Mesenchymal stem cell (in vitro differentiated cells and primary cell): ENCODE results near the gene SNTG2.

Source experiments
- DNase-seq: peaks from one replicate; pipeline ENCODE4 v3.0.0-alpha.2; 2013
- H2AFZ ChIP-seq: one replicate; pipeline ENCODE4 v1.6.1; 2013; ENCODE audit warnings: low read depth, mild to moderate bottlenecking, control low read depth, inconsistent platforms, low read length, moderate library complexity
- H2AK5ac ChIP-seq: 2 replicates; pipeline ENCODE4 v1.6.1; 2013; ENCODE audit warnings: low read length, moderate library complexity, mild to moderate bottlenecking, inconsistent platforms; ENCODE audit not compliant: severe bottlenecking
- H2BK120ac ChIP-seq: one replicate; pipeline ENCODE4 v1.6.1; 2013; ENCODE audit warnings: low read depth, mild to moderate bottlenecking, inconsistent platforms, low read length, moderate library complexity
- H2BK12ac ChIP-seq, 2 experiments: one replicate each; pipeline ENCODE4 v1.6.1; 2013; ENCODE audit warnings: inconsistent platforms in 2 of 2, low read length in 2 of 2, mild to moderate bottlenecking in 2 of 2, moderate library complexity in 2 of 2, control low read depth in 1 of 2
- H2BK15ac ChIP-seq: one replicate; pipeline ENCODE4 v1.6.1; 2013; ENCODE audit warnings: mild to moderate bottlenecking, low read depth, inconsistent platforms; ENCODE audit not compliant: poor library complexity, severe bottlenecking
- H2BK5ac ChIP-seq: 2 replicates; pipeline ENCODE4 v1.6.1; 2013; ENCODE audit warnings: low read depth, mild to moderate bottlenecking, low read length, control low read depth, inconsistent platforms; ENCODE audit not compliant: poor library complexity, severe bottlenecking
- H3K14ac ChIP-seq, 2 experiments: one replicate each; pipeline ENCODE4 v1.6.1; 2013; ENCODE audit warnings: inconsistent platforms in 2 of 2, low read length in 2 of 2, control low read depth in 1 of 2, mild to moderate bottlenecking in 1 of 2, moderate library complexity in 1 of 2
- H3K18ac ChIP-seq, 2 experiments: one replicate each; pipeline ENCODE4 v1.6.1; 2013; ENCODE audit warnings: inconsistent platforms in 2 of 2, low read length in 2 of 2, control low read depth in 1 of 2, low read depth in 1 of 2, mild to moderate bottlenecking in 1 of 2
- H3K23ac ChIP-seq, 2 experiments: one replicate each; pipeline ENCODE4 v1.6.1; 2013; ENCODE audit warnings: inconsistent platforms in 2 of 2, low read length in 2 of 2, mild to moderate bottlenecking in 2 of 2, moderate library complexity in 2 of 2, control low read depth in 1 of 2
- H3K27ac ChIP-seq: 2 replicates; pipeline ENCODE4 v1.5.1; 2013; ENCODE audit warnings: mild to moderate bottlenecking, moderate library complexity, low read length, control low read depth, inconsistent platforms; ENCODE audit not compliant: poor library complexity, severe bottlenecking
- H3K27me3 ChIP-seq, 2 experiments: 2 replicates each; pipeline versions ENCODE4 v1.6.1 to v1.7.0; 2013; ENCODE audit warnings: low read length in 2 of 2, mild to moderate bottlenecking in 2 of 2, moderate library complexity in 2 of 2, control low read depth in 1 of 2, inconsistent platforms in 1 of 2; ENCODE audit not compliant: control insufficient read depth in 1 of 2, insufficient read depth in 1 of 2
- H3K36me3 ChIP-seq, 2 experiments: 2 replicates each; pipeline versions ENCODE4 v1.6.1 to v1.7.0; 2013; ENCODE audit warnings: low read length in 2 of 2, control low read depth in 1 of 2, inconsistent platforms in 1 of 2, low read depth in 1 of 2, mild to moderate bottlenecking in 1 of 2; ENCODE audit not compliant: insufficient read depth in 2 of 2, control insufficient read depth in 1 of 2
- H3K4ac ChIP-seq, 2 experiments: one replicate each; pipeline ENCODE4 v1.6.1; 2013; ENCODE audit warnings: inconsistent platforms in 2 of 2, low read length in 2 of 2, mild to moderate bottlenecking in 2 of 2, moderate library complexity in 2 of 2, control low read depth in 1 of 2, low read depth in 1 of 2
- H3K4me1 ChIP-seq: 2 replicates; pipeline ENCODE4 v1.6.1; 2013; ENCODE audit warnings: low read depth, low read length, control low read depth; ENCODE audit not compliant: control insufficient read depth, insufficient read depth
- H3K4me2 ChIP-seq: 2 replicates; pipeline ENCODE4 v1.6.1; 2013; ENCODE audit warnings: low read length, mild to moderate bottlenecking, inconsistent platforms; ENCODE audit not compliant: poor library complexity, severe bottlenecking
- H3K4me3 ChIP-seq, 2 experiments: 2 replicates each; pipeline versions ENCODE4 v1.5.1 to v1.7.0; 2013; ENCODE audit warnings: low read length in 2 of 2, mild to moderate bottlenecking in 2 of 2, control low read depth in 1 of 2, low read depth in 1 of 2; ENCODE audit not compliant: insufficient read depth in 1 of 2
- H3K79me1 ChIP-seq: replicated peaks from 2 replicates; pipeline ENCODE4 v1.6.1; 2013; ENCODE audit warnings: mild to moderate bottlenecking, control low read depth, low read length, inconsistent platforms; ENCODE audit not compliant: poor library complexity, severe bottlenecking
- H3K9ac ChIP-seq: 2 replicates; pipeline ENCODE4 v1.7.0; 2013; ENCODE audit warnings: mild to moderate bottlenecking, low read length, moderate library complexity
- H3K9me3 ChIP-seq: 2 replicates; pipeline ENCODE4 v1.7.0; 2013; ENCODE audit warnings: mild to moderate bottlenecking, low read length; ENCODE audit not compliant: control insufficient read depth
- H4K8ac ChIP-seq: one replicate; pipeline ENCODE4 v1.6.1; 2013; ENCODE audit warnings: inconsistent platforms, mild to moderate bottlenecking, low read length, moderate library complexity
- H4K91ac ChIP-seq: one replicate; pipeline ENCODE4 v1.6.1; 2013; ENCODE audit warnings: mild to moderate bottlenecking, low read length, inconsistent platforms
- WGBS: methylation state at CpG from one replicate; pipeline ENCODE4 v1.1.7; 2013; ENCODE audit warnings: mixed read lengths; 5-methylcytosine and 5-hydroxymethylcytosine counted together

SNTG2 gene

GRCh38 chr2:964562-964961, 13.9 kb downstream of the SNTG2 start:
- H4K91ac ChIP-seq, result no peak overlapping the region
- no peak overlapping the region for H3K23ac ChIP-seq
- peaks cover 9% of the 10 kb centered on the region for H3K9me3 ChIP-seq
- H3K36me3 ChIP-seq, result no peaks in the 10 kb centered on the region
- no peak overlapping the region for H3K4me2 ChIP-seq
- no peak overlapping the region for H2BK12ac ChIP-seq
- peaks cover 2% of the 10 kb centered on the region for H3K79me1 ChIP-seq
- DNase-seq, result no peak
- 94% methylated on average over 8 of the region's 8 CpGs for WGBS
- no peaks in the 10 kb centered on the region for H3K4me1 ChIP-seq
- H2BK15ac ChIP-seq, result no peak overlapping the region
- H2AK5ac ChIP-seq, result no peak overlapping the region
- no peak overlapping the region for H2BK5ac ChIP-seq
- no peak overlapping the region for H3K4me3 ChIP-seq
- H3K4ac ChIP-seq, result no peak overlapping the region
- H2AFZ ChIP-seq, result no peak overlapping the region
- H4K8ac ChIP-seq, result no peak overlapping the region
- no peak overlapping the region for H2BK120ac ChIP-seq
- H3K14ac ChIP-seq, result no peak overlapping the region
- H3K18ac ChIP-seq, result no peak overlapping the region
- peaks cover 0 to 25% of the 10 kb centered on the region in 2 experiments for H3K27me3 ChIP-seq
- no peak overlapping the region for H3K9ac ChIP-seq
- H3K27ac ChIP-seq, result no peak overlapping the region

GRCh38 chr2:965640-966147, 15.0 kb downstream of the SNTG2 start:
- Histone ChIP-seq H3K18ac (no peak overlapping the region), H4K8ac (no peak overlapping the region), H3K79me1 (peaks cover 2% of the 10 kb centered on the region)

GRCh38 chr2:973129-973528, 22.5 kb downstream of the SNTG2 start:
- WGBS, result 70% methylated on average over 1 of the region's 3 CpGs
- no peak overlapping the region for H2BK12ac ChIP-seq

More at GRCh38 chr2:965640-966147, 15.0 kb downstream of the SNTG2 start:
- Histone ChIP-seq H3K4ac (no peak overlapping the region), H2BK15ac (no peak overlapping the region), H3K23ac (no peak overlapping the region), H2BK5ac (no peak overlapping the region), H3K36me3 (no peaks in the 10 kb centered on the region), H3K14ac (no peak overlapping the region), H4K91ac (no peak overlapping the region), H3K4me3 (no peak overlapping the region), H3K4me1 (no peaks in the 10 kb centered on the region), H2AFZ (no peak overlapping the region), H2BK12ac (no peak overlapping the region), H3K4me2 (no peak overlapping the region), H3K27ac (no peak overlapping the region), H3K27me3 (peaks cover 0 to 19% of the 10 kb centered on the region in 2 experiments), H2BK120ac (no peak overlapping the region), H3K9ac (no peak overlapping the region), H2AK5ac (no peak overlapping the region), H3K9me3 (peaks cover 9% of the 10 kb centered on the region)
- DNase-seq, result no peak
- WGBS, result 86% methylated on average over 12 of the region's 12 CpGs

GRCh38 chr2:974054-974453, 23.4 kb downstream of the SNTG2 start:
- Histone ChIP-seq H3K4me2 (no peak overlapping the region), H4K91ac (peak overlapping the region; percentile 3), H2BK5ac (no peak overlapping the region), H3K18ac (no peak overlapping the region), H3K4me3 (no peak overlapping the region), H3K9me3 (peaks cover 2% of the 10 kb centered on the region), H3K23ac (no peak overlapping the region), H3K4me1 (no peaks in the 10 kb centered on the region), H2BK120ac (no peak overlapping the region), H3K27me3 (peaks cover 0 to 4% of the 10 kb centered on the region in 2 experiments), H4K8ac (no peak overlapping the region), H3K9ac (no peak overlapping the region), H2AFZ (no peak overlapping the region), H3K36me3 (no peaks in the 10 kb centered on the region), H2BK15ac (no peak overlapping the region), H3K4ac (no peak overlapping the region), H3K79me1 (no peaks in the 10 kb centered on the region), H2BK12ac (no peak overlapping the region), H3K27ac (no peak overlapping the region), H2AK5ac (no peak overlapping the region), H3K14ac (no peak overlapping the region)
- DNase-seq, result no peak
- 70% methylated on average over 7 of the region's 8 CpGs for WGBS

More at GRCh38 chr2:973129-973528, 22.5 kb downstream of the SNTG2 start:
- Histone ChIP-seq H3K4me1 (no peaks in the 10 kb centered on the region), H4K8ac (no peak overlapping the region), H3K9ac (no peak overlapping the region), H3K18ac (no peak overlapping the region), H3K4ac (no peak overlapping the region), H4K91ac (no peak overlapping the region), H2BK120ac (no peak overlapping the region), H3K4me2 (no peak overlapping the region), H3K27ac (no peak overlapping the region), H2BK5ac (no peak overlapping the region), H3K9me3 (peaks cover 9% of the 10 kb centered on the region), H3K36me3 (no peaks in the 10 kb centered on the region), H3K4me3 (no peak overlapping the region), H3K79me1 (no peaks in the 10 kb centered on the region), H3K27me3 (peaks cover 0 to 4% of the 10 kb centered on the region in 2 experiments), H3K23ac (no peak overlapping the region), H2AFZ (no peak overlapping the region), H2AK5ac (no peak overlapping the region), H3K14ac (no peak overlapping the region), H2BK15ac (no peak overlapping the region)
- DNase-seq, result no peak
